DMS53 treated with DMSO at 0.1 percent for 48 hours (cell line): Measurements from ENCODE around the gene PDLIM1.
A peak's percentile ranks its signal among the peaks of the same experiment; 100 is the strongest.

ENCODE experiments used
- DNase-seq: peaks from one replicate; lab custom pipeline; 2025; ENCODE audit not compliant: unreplicated experiment; lab: John Stamatoyannopoulos, UW

The PDLIM1 gene

DNA sequence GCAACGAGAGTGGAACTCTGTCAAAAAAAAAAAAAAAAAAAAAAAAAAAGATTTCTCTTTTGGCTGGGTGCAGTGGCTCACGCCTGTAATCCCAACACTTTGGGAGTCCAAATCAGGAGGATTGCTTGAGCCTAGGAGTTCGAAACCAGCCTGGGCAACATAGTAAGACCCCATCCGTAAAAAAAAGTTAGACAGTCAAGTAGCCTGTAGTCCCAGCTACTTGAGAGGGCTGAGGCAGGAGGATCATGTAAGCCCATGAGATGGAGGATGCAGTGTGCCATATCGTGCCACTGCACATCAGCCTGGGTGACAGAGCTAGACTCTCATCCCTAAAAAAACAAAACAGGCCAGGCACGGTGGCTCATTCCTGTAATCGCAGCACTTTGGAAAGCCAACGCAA is 25.2 kb downstream of the PDLIM1 start:
- no peak for DNase-seq

DNA sequence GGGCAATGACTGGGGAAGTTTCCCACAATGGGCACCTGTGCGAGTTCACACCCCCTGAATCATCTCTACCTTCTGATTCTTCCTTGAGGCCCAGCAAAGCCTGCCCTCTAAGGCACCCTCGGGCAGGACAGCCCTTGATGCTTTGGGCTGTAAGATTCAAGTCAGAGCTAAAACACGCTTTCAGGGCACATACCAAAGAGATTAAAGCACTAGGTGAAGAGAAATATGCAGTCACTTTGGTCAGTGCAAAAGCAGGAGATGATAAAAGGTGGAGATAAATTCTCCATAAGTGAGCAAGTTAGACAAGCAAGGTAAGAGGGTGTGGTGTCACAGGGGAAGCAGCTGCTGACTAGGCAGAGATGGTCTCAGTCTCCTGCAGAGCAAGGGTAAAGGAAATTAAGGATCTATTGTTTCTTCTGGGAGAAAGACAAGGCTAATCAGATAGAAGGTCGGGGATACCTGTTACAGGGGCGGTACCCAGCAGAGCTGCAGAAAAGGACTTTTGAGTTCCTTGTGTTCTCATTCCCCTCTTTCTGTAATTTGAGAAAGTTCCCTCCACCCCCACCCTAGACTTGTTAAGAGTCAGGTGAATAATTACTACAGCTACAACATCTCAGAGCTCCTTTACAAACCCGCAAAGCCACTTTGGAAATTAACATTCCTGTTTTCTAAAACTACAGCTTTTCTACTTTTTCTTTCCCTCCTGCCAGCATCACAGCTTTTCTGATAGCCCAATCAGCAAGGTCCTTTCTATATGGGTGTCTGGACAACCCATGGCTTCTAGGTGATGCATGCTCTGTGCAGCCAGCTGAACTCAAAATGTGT is 26.4 kb downstream of the PDLIM1 start:
- no peak for DNase-seq

- DNase-seq = no peak
These were observed 27.0 kb downstream of the PDLIM1 start for GRCh38 chr10:95263864-95264226.

GRCh38 chr10:95262763-95263518 is 27.9 kb downstream of the PDLIM1 start:
- no peak for DNase-seq

DNA sequence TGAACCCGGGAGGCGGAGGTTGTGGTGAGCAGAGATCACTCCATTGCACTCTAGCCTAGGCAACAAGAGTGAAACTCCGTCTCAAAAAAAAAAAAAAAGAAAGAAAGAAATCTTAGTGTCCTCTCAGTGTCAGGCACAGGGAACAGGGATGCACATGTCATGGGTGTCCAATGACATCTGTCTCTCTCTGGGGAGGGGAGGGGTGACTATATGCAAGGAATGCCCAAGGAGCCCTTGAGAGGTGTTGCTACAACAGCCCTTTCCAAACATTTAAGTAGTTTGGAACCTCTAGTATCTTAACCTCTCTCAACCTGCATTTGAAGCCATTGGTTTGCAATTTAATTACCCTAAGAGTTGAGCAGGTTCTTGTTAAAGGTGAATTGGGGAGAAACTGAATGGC is 28.9 kb downstream of the PDLIM1 start:
- DNase-seq = no peak

- DNase-seq = no peak
These were observed 29.8 kb downstream of the PDLIM1 start for GRCh38 chr10:95260909-95261552.

GRCh38 chr10:95260397-95260881 is 30.4 kb downstream of the PDLIM1 start:
- DNase-seq = no peak

GRCh38 chr10:95257849-95258248 is 33.0 kb downstream of the PDLIM1 start:
- DNase-seq = no peak

- DNase-seq = no peak
These were observed 34.5 kb downstream of the PDLIM1 start for GRCh38 chr10:95256268-95256667.

DNA sequence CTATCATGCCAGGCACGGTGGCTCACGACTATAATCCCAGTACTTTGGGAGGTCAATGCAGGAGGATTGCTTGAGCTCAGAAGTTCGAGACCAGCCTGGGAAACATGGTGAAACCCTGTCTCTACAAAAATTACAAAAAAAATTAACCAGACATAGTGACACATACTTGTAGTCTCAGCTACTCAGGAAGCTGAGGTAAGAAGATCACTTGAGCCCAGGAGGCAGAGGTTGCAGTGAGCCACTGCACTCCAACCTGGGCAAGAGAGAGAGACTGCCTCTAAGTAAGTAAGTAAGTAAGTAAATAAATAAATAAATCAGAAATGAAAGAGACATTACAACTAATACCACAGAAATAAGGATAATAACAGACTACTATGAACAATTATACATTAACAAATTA is 36.2 kb downstream of the PDLIM1 start:
- no peak for DNase-seq

DNA sequence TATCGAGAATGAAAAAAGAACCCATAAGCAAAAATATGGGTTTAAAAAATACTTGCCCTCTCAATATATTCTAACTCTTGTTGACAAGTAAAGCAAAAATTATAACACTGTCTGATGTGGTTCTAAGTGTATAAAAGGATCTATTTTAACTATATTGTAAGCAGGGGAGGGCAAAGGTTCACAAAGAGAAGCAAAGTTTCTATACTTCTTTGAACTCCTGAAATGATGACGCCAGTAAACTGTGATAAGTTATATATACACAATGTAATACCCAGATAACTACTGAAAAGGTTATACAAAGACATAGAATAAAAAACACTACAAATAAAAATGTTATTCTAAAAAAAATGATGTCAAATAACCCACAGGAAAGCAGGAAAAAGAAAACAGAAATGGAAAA is 37.1 kb downstream of the PDLIM1 start:
- DNase-seq = no peak

DNA sequence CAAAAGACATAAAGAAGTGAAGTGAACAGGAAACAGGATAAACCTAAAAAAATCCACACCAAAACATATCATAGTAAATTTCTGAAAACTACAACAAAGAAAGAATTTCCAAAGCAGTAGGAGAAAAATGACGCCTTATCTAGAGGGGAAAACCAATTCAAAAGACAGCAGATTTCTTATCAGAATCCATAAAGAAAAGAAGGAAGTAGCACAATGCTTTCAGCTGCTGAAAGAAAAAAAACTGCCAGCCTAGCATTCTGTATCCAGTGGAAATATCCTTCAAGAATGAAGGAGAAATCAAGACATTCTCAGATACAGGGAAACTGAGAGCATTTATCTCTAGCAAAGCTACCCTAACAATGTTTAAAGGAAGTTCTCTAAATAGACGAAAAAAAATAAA is 37.8 kb downstream of the PDLIM1 start:
- no peak for DNase-seq

DNA sequence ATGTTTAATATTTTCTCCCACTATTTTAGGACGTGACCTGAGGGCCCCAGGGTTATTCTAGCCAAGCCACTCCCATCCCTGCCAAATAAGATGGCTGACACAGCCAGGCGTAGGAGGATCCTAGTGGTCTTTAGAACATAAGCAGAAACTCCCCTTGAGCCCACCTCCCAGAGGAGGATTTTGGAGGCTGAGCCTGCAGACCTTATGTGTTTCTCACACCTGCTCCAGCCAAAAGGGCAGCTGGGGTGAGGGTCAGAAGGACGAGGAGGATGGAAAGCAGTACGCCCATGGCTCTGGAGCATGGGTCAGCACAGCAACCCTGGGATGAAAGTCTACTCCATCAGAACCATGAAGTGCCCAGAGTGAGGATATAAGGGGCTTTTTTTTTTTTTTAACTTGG is 39.9 kb downstream of the PDLIM1 start:
- DNase-seq = no peak

- DNase-seq = no peak
These were observed 41.3 kb downstream of the PDLIM1 start for GRCh38 chr10:95249467-95249866.

DNA sequence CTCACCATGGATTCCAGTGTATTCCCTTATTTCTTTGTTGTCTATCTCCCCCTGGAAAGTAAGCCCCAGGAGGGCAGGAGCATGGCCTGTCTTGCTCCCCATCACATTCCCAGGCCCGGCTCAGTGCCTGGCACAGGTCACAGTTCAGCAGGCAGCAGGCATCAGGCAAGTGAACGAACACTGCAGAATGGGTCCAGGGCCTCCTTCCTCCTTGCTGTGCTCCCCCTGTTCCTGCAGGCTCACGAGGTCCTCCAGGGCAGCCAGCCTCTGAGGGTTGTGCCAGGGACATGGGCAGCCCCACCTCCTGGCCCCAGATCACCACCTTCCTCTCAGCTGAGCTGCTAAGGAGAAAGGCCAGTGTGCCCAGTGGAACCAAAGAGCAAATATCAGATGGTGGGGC is 41.8 kb downstream of the PDLIM1 start:
- DNase-seq = no peak

GRCh38 chr10:95247881-95248583 is 42.8 kb downstream of the PDLIM1 start:
- DNase-seq = no peak

- DNase-seq = no peak
These were observed 43.5 kb downstream of the PDLIM1 start for GRCh38 chr10:95247200-95247880.

- DNase-seq = peak; percentile 44
These were observed 44.2 kb downstream of the PDLIM1 start for GRCh38 chr10:95246582-95247051.

- no peak for DNase-seq
These were observed 45.3 kb downstream of the PDLIM1 start for GRCh38 chr10:95245425-95246055.

- DNase-seq = no peak
These were observed 46.7 kb downstream of the PDLIM1 start for GRCh38 chr10:95244152-95244551.
